B cell (primary cell): ENCODE results near the gene NDUFA5.

Experiments used
- CTCF ChIP-seq: fragments of 200-600 bp; IDR thresholded peaks from one replicate; pipeline ENCODE4 v1.8.0; 2022; ENCODE audit warnings: antibody characterized with exemption, mild to moderate bottlenecking
- EZH2 ChIP-seq: IDR thresholded peaks from 2 replicates; pipeline ENCODE4 v1.6.1; 2012; ENCODE audit warnings: borderline replicate concordance, low read depth, mild to moderate bottlenecking, moderate library complexity, low read length; ENCODE audit not compliant: insufficient read depth, poor library complexity, severe bottlenecking

- TF ChIP-seq CTCF (no peak), EZH2 (no peak)
These were observed 35.6 kb downstream of the NDUFA5 start for GRCh38 chr7:123522066-123522465.
